Measurements from ENCODE around the gene KIAA1614.

Gene KIAA1614, protein sequence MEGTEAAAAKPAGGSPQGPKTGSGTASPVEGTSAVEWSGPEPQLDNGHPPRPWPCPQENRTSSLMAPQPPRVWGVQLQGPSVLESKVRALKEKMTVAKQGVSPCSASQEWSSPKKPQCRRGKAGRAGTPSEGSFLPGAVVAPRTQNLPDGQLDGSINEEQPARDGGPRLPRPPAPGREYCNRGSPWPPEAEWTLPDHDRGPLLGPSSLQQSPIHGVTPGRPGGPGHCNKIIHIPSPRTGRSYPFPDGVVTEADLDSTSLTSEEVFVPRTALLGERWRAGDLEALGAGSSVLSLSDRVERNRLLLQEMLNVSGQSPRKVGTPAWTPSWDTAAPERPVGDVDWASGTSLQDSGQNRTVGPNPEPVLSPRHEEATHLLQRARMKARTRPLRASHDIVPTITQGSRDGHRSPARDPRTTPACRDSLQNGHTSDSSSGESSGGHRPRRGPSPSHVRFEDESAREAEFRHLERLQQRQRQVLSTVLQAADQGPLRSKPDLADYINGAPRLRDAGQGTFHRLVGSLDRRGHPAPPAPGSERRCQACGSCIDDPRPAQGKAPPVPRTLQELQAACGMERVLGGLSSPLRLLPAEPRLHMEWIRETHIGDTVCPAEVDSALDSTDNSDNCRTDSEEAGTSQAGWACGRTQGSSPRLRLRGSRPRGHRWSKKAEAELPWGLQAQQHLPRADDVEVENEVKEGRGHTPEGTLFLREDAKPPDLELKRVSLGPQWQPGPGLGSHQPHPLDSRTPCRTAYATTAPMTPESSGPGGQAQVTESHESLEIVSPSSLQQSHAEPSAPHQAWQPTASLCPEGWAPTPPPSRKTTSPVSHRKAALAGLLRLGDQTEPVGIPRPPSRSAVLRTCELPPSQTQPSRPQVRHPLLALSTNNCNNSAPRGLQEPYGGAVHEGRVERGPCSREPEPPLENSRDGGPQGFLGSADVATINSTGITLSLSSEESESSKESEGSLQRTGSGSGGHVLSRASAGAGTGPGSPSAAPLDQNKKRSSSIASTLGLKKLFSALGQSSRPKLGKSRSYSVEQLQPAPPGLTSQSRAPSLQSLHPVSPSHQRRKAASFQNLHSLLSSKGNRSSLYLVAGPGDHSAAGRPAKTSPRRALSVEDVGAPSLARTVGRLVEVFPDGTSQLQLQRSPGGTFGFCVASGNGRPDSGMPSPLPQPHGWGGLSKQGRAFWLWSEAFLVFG

DNA sequence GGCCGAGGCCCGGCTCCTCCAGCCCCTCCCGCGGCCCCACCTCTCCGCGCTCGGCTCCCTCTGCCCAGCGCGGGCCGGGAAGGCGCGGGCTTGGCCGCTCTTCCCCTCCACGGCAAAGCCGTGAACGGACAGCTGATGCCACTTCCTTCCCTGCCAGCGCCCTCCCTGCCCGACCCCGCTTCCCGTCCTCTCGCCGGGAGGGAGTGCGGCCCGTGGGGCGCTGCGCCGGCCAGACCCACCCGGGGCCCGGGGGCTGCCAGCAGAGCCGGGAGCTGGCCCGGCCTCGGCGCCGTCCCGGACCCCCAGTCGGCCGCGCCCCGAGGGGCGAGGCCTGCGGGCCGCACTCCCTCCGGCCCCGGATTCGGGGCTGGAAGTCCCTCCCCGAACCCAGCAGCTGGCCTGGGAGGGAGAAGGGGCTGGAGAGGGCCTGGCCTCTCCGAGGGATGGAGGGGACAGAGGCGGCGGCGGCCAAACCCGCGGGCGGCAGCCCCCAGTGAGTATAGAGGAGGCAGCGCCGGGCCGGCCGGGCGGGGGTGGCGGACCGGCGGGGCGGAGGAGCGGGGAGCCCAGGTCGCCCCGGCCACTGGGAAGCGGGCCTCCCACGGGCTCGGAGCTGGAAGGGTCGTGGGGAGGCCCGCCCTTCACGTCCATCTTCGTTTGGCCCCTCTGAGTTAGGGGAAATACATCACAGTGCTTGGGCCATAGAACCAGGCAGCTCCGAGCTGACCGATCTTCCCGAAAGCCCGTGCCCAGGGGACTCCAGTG is at the start of gene KIAA1614:
TSS of gene KIAA1614 (plus strand) at position 97 of the 765 bp plus-strand sequence. CDS start at position 444, 347 bp downstream.
- no peak for DNase-seq (ENCODE audit: low spot score)

DNA sequence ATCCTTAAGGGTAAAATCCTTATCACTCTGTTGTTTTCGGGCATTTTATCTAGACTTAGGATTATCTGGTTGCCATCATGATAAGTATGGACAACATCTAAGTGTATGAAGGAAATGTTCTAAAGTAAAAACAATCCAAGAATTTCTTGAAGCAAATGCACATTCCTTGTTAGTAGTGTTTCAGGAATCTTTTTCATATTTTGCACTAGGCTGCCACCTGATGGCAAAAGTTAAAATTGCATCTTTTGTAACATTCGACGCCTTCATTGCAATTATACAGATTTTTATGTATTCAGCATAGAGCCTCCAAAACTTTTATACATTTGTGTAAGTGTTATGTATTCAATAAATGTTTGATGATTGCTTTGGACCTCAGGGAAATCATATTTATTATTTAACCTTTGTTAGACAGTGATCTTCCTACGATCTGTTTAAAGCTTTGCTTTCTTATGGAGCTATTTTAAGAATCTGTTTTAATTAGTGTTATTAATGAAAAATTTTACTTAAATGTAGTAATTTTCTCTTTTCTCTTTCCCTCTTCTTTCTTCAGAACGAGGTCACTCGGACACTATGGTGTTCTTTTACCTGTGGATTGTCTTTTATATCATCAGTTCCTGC is 49.4 kb upstream of the KIAA1614 start:
- DNase-seq (ENCODE audit: low spot score), result peak; percentile 31

DNA sequence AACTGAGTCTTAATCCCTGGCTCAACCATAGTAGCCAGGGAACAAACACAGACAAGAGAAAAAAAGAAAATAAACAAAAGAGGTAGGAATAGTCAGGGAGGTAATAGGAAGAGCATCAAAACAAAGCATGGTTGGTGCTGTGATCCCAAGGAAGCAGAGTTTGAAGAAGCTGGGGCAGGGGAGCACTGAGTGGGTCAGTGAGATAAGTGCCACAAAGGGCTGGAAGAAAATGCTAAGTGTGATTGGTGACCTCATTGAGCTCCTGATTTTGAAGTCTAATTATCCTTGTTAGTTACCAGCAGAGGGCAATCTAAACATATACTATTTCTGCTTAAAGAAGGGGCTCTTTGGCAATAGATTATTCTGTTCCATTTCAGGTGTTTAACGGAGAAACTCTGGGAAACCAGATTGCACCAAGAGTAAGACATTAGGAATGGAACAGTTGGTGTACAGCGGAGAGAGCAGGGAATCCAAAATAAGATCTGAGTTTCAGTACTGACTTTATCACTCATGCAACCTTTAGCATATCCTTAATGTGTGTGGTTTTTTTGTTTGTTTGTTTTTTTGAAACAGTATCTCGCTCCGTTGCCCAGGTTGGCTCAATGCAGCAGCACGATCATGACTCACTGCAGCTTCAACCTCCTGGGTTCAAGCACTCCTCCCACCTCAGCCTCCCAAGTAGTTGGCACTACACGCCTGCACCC is 30.7 kb upstream of the KIAA1614 start:
- DNase-seq (ENCODE audit: low spot score), result peak; percentile 37

DNA sequence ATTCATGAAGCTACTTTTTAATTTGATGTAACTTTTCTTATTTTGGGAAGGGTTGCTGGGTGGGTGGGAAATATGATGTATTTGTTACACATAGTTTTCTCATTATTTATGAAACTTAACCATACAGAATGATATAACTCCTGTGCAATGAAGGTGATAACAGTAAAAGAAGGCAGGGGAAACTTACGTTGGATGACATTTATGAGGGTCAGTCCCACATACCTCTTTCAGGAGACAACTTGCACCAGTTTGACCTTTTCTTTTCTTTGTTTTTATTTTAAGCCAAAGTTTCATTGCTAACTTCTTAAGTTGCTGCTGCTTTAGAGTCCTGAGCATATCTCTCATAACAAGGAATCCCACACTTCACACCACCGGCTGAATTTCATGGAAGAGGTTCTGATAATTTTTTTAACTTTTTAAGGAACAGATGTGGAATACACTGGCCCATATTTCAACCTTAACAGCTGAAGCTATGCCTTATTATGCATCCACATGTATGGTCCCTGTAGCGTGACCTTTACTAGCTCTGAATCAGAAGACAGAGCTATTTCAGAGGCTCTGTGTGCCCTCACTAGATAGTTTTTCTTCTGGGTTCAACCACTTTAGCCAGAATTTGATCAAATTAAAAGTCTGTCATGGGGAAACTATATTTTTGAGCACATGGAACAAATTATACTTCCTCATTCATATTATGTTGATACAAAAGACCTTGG is 28.0 kb upstream of the KIAA1614 start:
- no peak for DNase-seq (ENCODE audit: low spot score)

DNA sequence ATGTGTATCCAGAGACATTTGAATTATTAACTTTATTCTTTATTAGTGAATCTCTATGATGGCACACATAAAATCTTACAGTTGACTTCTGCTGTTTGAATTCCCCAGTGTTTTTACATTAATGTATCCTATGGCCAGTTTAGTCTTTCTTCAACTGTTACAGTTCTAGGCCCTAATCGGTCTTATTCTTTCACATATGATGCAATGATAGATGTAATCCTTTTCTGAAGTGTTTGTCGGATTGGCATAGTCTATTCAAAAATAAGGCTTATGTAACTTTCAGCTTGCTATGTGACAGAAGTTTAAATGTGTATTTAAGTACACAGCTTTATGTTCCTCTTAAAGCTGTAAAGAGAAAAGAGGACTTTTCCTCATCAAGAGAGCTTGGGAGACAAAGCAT is 26.4 kb upstream of the KIAA1614 start:
- no peak for DNase-seq (ENCODE audit: low spot score)

DNA sequence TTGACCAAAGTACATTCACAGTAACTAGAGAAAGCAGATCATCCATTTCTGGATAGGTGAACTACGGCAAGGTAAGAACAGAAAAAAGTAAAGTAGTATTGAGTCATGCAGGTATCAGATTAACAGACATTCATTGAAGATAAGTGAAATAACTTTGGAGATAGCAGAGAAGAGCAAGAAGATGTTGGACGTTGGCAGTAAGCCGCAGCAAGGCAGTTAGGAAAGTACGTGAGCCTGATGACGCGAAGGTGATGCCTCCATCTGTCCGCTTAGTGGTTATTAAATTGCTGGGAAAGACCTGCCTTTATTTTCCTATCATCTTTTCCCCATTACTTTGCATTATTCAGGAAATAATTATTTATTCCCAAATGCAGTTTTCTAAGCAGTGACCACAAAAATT is 24.9 kb upstream of the KIAA1614 start:
- no peak for DNase-seq (ENCODE audit: low spot score)

DNA sequence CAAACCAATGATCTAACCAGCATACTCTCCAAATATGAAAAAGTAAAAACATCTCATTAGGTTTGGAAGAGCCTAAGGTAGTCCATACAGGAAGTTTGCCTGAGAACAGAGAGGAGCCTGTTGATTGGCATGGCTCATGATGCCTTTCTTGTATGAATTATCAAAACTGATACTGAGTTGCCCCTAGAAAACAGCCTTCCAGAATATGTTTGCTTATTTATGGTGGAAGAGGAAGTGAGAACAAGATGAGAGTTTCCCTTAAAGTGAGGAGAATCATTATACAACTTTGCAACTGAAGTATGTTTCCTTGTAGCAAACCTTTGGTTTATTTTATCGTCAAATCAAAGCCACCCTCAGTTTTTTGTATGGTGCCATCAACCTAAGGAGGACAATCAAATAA is 23.8 kb upstream of the KIAA1614 start:
- DNase-seq (ENCODE audit: low spot score), result no peak

DNA sequence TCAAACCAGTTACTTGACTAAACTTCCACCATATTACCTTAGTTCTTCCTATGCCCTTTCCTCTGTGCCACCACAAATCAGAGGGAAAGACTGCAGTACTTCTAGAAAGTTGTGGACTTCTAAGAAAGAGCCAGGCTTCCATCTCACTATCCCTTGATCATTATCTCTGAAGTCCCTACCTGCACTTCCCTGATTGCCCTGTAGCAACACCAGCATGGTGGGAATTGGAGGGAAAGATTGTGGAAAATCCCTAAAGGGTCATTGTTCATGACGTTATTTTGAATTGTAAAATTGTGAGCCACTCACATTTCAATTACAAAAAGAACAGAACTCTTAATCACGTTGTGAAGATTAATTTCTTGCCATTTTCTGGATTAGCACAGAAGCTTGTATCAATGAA is 23.4 kb upstream of the KIAA1614 start:
- DNase-seq (ENCODE audit: low spot score), result no peak

DNA sequence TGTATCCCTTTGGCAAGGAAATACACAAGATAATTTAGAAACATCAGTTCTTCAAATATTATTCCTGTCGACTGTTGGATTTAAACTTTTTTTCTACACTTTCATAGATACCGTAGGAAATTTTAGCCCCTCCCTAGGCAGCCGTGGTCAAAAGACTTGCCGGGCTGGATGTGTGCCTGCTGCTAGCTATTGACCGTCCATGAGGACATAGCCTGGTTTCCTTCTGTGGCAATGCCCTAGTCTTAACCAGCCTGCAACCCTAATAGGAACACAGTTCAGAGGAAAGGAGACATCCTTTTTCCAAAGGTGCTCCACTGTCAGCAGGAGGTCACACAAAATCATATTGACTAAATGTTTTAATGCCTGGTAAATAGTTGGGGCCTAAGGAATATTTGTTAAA is 20.4 kb upstream of the KIAA1614 start:
- no peak for DNase-seq (ENCODE audit: low spot score)

DNA sequence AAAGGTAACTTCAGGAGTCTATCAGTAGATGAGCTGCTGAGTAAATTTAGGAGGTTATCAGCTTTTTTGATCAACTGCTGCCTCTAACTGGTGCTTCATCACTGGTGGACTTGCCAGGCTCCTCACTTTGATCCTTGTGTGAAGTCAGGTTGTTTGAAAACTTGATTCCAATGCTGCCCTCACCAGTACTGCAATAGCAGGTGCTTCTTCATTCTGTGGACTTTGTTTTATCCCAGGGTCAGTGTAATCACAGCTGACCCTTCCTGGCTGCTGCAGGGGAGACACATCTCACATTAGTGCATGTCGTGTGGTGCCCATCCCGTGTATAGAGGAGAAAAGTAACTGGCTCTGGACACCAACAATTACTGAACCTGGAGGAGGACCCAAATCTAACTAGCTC is 20.0 kb upstream of the KIAA1614 start:
- DNase-seq (ENCODE audit: low spot score), result no peak

DNA sequence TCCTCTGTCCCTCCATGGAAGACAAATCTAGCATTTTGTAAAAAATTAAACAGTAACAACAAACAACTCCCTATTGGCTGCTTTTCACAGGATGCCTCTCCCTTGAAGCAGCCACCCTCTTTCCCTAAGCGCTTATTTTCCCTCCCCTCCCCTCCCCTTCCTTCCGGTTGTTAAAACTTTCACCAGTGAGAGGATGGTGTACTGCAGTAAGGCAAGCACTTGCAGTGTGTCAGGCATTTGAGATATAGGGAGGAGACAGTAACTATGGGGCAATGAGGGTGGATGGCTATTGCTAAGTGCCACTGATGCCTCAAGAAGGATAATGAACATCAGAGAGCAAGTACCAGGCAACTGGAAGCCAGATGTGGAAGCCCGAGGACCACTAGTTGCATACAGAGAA is 19.1 kb upstream of the KIAA1614 start:
- no peak for DNase-seq (ENCODE audit: low spot score)

DNA sequence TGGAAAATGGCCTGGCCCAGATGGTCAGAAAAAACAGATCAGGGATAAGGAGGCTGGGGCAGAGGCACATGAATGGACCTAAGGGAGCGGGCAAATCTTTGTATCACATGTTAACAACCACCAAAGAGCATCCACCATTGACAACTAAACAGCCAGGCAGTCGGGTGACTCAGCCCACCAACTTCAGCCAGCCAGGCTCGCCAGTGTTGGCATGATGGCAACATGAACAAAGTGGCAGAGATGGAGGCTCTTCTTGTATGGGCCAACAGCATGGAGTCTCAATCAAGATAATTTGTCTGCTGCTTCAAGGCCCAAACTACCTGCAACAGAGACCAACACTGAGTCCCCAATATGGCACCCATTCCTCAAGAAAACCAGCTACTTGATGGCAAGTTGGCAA is 16.5 kb upstream of the KIAA1614 start:
- DNase-seq (ENCODE audit: low spot score), result no peak

DNA sequence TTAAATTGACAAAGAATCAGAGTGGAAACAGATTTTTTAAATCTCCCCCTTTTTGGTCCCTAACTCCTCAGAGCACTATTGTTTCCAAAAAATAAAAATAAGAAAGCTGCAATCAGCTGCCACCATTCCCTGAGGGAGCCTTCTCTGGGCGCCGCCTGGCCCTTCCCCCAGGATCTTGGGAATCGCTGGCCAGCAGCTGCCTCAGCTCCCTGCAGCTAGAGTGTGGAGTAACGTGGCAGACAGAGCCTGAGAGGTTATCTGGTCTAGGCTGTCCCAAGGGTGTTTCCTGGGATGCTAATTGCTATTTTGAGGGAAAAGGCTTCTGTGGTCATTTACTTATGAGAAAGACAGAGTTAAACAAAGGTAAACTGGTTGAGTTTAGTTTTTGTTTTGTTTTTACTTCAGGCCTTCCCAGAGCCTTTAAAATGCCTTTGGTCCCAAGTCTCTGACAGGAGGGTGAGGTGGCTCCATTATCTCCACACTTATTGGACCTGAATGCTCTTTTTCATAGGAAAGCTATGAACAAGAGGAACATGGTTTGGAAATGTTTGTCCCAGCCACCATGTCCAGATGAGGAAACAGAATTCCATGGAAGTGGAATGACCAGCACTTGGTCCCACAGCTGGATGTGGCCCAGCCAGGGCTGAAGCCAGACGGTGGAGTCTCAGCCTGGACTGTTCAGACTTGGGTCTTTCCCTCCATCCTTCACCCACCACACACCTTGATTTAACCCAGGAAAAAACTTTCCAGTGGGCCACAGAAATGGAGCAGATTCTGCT is 14.1 kb upstream of the KIAA1614 start:
- no peak for DNase-seq (ENCODE audit: low spot score)

DNA sequence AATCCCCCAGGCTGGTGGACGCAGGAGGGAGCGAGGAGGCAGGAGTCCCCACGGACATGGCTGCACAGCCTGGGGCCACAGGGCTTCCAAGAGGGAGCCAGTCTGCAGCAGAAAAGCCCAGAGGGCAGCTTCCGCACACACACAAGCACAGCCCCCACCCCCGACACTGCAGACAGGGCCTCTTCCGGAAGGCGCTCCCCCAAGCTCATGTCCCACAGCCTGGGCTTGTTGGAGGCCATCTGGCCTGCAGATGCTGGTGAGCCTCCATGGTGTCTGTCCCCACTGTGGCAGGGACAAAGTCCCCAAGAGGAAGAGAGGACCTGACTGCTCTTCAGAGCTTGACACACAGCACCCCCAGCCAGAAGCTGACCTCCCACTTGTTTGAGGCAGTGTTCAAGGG is 13.4 kb upstream of the KIAA1614 start:
- no peak for DNase-seq (ENCODE audit: low spot score)

DNA sequence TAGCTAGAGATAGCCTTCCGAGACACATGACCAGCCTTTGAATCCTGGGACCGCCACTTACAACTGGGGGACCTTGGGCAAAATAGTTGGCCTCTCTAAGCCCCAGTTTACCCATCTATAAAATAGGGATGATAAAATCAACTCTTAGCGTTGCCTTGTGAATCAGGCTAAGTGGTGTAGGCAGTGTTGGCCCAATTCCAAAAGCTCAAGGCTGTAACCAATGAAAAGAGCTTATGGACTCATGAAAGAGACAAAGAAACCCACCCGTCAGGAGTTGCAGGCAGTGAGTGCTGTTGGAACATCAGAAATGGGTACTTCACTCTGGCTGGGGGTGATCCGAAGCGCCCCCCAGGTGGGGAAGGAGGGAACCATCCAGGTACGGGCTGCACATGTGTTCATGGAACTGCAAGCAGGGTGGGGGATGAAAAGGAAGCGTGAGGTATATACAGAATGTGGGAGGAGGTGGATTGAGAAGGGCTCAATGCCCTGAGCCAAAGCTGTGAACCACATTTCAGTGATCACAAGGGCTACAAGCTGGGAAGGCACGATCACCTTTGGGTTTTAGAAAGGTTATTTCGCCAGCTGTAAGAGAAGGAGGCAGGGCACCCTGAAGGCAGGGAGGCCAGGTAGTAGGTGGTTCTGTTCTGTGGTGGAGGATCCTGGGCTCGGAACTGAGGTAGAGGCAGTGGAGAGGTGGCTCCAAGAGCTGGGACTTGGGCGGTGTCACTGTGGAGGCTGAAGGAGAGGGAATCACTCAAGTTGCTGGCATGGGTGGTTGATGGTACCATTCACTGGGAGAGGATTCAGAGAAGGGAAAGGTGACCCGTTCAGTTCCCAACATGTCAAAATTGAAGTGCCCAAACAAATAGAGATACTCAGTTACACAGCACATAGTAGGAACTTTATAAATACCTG is 11.4 kb upstream of the KIAA1614 start:
- DNase-seq (ENCODE audit: low spot score), result no peak

DNA sequence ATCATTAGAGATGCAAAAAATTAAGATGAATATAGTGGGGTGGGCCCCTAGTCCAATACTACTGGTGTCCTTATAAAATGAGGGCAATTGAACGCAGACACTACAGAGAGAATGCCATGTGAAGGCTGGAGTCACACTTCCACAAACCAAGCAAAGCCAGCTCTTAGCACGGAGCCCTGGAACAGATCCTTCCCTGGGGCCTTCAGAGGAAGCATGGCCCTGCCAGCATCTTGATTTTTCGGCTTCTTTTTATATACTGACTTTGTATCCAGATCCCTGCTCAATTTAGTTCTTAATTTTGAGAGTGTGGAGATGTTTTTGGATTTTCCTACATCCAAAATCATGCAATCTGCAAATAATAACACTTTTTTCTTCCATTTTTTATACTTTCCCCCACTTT is 10.2 kb upstream of the KIAA1614 start:
- no peak for DNase-seq (ENCODE audit: low spot score)

DNA sequence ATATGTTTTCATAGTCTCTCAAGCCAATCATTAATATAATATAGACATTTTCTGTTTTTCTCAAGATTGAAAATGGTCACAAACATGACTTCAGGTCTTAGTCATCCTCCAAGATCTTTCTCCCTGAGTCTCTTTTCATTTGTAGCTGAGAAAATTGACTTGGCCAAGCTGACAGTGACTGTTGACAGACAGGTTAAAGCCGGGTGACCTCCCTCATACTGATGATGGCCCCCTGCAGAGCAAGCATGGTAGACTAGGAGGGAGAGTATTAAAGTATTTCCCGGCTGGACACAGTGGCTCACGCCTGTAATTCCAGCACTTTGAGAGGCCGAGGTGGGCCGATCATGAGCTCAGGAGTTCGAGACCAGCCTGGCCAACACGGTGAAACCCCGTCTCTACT is 6.8 kb upstream of the KIAA1614 start:
- DNase-seq (ENCODE audit: low spot score), result no peak

DNA sequence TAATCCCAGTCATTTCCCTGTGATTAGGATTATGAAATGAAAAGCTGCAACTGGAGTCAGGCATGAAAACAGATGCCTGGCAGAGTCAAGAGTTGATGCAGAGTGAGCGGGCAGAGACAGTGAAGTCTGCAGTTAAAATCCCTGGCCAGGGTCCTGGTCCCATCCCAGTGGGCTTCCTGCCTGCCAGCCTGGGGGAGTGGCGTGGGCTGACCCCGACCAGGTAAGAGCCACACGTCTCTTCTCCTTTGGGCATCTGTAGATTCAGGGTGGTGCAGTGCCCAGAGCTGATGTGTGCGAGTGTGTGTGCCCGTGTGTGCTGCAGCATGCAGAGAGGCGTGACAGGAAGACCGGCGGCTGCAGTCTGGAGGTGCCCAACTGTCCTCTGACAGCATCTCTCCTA is 6.2 kb upstream of the KIAA1614 start:
- DNase-seq (ENCODE audit: low spot score), result no peak

Data from activated CD4-positive, alpha-beta T cell treated with anti-CD3 and anti-CD28 coated beads, Interleukin-2, Interleukin-4, amounts not matched to agents 100 ng/mL and 50 ng/mL, durations not matched to agents 16 hours and 8 hours (primary cell).